Testis (tissue), 3 donors: Measurements from ENCODE around the gene CLDND2. TPM values are rescaled to one million over a fixed set of nuclear protein-coding genes. Genes with fewer than 3 reads are reported as not detected.

Experiments
- DNase-seq: peaks from one replicate; pipeline ENCODE4 v3.0.0-alpha.2; 2019
- H3K27ac ChIP-seq, 2 donors: fragments of 200-600 bp; sonication (generic); one replicate each; pipeline ENCODE4 v1.5.1; 2019
- H3K27me3 ChIP-seq: fragments of 200-600 bp; sonication (generic); one replicate; pipeline ENCODE4 v1.5.1; 2019
- H3K36me3 ChIP-seq: fragments of 200-600 bp; sonication (generic); one replicate; pipeline ENCODE4 v1.5.1; 2017; ENCODE audit warnings: low read depth; ENCODE audit errors: missing control alignments
- H3K4me1 ChIP-seq: fragments of 200-600 bp; sonication (generic); one replicate; pipeline ENCODE4 v1.5.1; 2019
- H3K4me3 ChIP-seq, 2 donors: fragments of 200-600 bp; sonication (generic); one replicate each; pipeline ENCODE4 v1.5.1; 2017 to 2019
- H3K9me3 ChIP-seq: fragments of 200-600 bp; sonication (generic); one replicate; pipeline ENCODE4 v1.5.1; 2017
- POLR2A ChIP-seq: fragments of 450-650 bp; IDR thresholded peaks from one replicate; pipeline ENCODE4 v1.6.1; 2017; ENCODE audit warnings: antibody characterized with exemption, mild to moderate bottlenecking, moderate library complexity
- WGBS, 2 donors: methylation state at CpG; one replicate each; pipeline ENCODE4 v1.1.5; 2018; 5-methylcytosine and 5-hydroxymethylcytosine counted together
- intact Hi-C: fragments of 100-400 bp; cut with DNase I; formaldehyde crosslinking; loops from one replicate; pipeline ENCODE4 v1.15.1; 2023; ENCODE audit warnings: low total_unique reads
- polyA plus RNA-seq: library from polyadenylated mRNA; stranded (reverse); fragments of 350-450 nt; fragmentation: Illumina TruSeq; extraction: RNeasy Lipid Tissue Mini Kit (QIAGEN cat#74804); gene quantifications from one replicate; pipeline ENCODE4 v1.2.3, GENCODE V29; 2014; ENCODE audit warnings: low read depth, low replicate concordance; ENCODE audit not compliant: insufficient read depth
- total RNA-seq, 2 donors: library from RNA; depleted of rRNA; stranded (reverse); fragments of >200 nt; gene quantifications; one replicate each; pipeline ENCODE4 v1.2.3, GENCODE V29; 2016
- TF ChIP-seq, protein P1 (sequence below), 3 experiments: fragments of 450-650 bp in 2 of 3; fragments of 200-600 bp in 1 of 3; sonication (generic) in 1 of 3; IDR thresholded peaks; one replicate each; pipeline ENCODE4 v1.5.1; 2016 to 2019; ENCODE audit warnings: antibody characterized with exemption in 3 of 3, mild to moderate bottlenecking in 2 of 3, moderate library complexity in 1 of 3

Gene CLDND2
- total and polyA plus RNA-seq, 3 donors from 2014 or later, result 10.0 to 41.2 (median 26.4) TPM

DNA sequence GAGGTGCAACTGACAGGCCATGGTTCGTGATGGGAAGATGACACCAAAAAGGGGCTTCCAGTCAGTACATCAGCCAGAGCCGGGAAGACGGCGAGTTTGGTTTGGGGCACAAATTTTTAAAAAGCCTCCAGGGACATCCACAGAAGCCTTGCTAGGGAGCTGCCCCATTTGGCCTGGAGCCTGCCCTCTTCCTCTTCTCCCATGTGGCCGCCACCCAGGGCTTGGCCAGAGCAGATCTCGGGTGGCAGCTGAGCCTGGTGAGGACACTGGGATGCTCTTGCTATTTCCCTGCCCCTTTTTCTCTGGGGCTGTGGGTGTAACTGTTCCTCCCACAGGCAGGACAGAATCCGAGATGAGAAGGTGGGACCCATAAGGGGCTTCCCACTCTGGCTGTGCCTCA lies 10.9 kb downstream of the CLDND2 start:
- Histone ChIP-seq H3K27me3 (no peaks in the 10 kb centered on the region), H3K4me1 (peaks cover 4% of the 10 kb centered on the region), H3K36me3 (no peaks in the 10 kb centered on the region), H3K4me3 (no peak overlapping the region), H3K9me3 (no peaks in the 10 kb centered on the region), H3K27ac (no peak overlapping the region)
- no peak for DNase-seq
- TF ChIP-seq, protein P1, sequence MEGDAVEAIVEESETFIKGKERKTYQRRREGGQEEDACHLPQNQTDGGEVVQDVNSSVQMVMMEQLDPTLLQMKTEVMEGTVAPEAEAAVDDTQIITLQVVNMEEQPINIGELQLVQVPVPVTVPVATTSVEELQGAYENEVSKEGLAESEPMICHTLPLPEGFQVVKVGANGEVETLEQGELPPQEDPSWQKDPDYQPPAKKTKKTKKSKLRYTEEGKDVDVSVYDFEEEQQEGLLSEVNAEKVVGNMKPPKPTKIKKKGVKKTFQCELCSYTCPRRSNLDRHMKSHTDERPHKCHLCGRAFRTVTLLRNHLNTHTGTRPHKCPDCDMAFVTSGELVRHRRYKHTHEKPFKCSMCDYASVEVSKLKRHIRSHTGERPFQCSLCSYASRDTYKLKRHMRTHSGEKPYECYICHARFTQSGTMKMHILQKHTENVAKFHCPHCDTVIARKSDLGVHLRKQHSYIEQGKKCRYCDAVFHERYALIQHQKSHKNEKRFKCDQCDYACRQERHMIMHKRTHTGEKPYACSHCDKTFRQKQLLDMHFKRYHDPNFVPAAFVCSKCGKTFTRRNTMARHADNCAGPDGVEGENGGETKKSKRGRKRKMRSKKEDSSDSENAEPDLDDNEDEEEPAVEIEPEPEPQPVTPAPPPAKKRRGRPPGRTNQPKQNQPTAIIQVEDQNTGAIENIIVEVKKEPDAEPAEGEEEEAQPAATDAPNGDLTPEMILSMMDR (IDR thresholded peaks at IDR 0.05), result no peak
- TF ChIP-seq POLR2A, result no peak
- WGBS, 2 donors, result 88 to 91% methylated on average over 7 of the region's 7 CpGs
- intact Hi-C loops, result no loop called here

DNA sequence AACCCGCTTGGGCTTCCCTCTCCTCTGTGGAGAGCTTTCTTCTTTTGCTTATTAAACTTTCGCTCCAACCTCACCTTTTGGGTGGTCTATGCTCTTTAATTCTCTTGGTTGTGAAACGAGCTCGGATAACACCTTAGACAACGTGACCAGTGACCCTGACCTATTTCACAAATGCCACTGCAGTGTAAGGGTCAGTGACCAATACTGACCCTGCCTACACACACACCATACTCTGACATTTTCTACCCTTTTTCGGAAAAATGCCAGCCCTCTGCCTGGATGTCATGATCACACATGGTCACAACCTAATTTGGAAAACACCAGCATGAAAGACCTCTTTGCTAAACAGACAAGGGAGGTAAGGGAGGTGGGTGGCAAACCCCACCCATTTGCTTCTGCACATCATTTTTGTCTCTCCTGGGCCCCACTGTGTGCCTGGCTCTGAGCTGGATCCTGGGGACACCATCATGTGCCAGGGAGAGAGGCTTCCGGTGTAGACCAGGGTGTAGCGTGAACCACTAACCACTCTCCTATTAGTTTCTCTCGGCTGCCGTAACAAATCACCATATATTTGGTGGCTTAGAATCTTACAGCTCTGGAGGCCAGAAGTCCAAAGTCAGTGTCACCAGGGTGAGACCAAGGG lies 12.5 kb downstream of the CLDND2 start:
- no peak overlapping the region for H3K4me3 ChIP-seq
- H3K4me1 ChIP-seq, result peaks cover 4% of the 10 kb centered on the region
- no peaks in the 10 kb centered on the region for H3K27me3 ChIP-seq
- no peaks in the 10 kb centered on the region for H3K9me3 ChIP-seq
- no peak for DNase-seq
- no peak overlapping the region for H3K27ac ChIP-seq
- TF ChIP-seq POLR2A, result no peak
- TF ChIP-seq, protein P1 (IDR thresholded peaks at IDR 0.05), result no peak
- H3K36me3 ChIP-seq, result no peaks in the 10 kb centered on the region
- 92 to 94% methylated on average over 10 of the region's 10 CpGs for WGBS, 2 donors
- intact Hi-C loops, result no loop called here

DNA sequence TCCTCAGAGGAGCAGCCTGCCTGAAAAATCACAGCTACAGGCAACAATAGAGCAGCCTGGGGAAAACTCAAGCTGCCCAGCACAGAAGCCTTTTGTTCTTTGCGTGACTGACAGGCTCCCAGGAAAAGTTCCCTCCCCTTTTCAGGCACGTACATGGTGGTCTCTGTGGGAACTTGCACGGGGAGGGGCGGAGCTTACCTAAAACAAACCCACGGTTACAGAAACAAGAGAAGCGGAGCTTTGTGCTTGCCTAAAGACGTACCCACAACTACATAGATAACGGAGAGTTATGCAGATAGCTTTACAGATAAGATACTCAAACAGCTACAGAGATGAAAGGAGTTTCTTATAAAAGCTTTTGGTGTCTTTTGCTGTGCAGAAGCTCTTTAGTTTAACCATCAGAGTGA lies 14.1 kb downstream of the CLDND2 start:
- Histone ChIP-seq H3K27me3 (no peaks in the 10 kb centered on the region), H3K9me3 (no peaks in the 10 kb centered on the region), H3K4me3 (no peak overlapping the region), H3K4me1 (peaks cover 4% of the 10 kb centered on the region), H3K36me3 (no peaks in the 10 kb centered on the region), H3K27ac (peak overlapping the region; percentile 81 to 88)
- 39 to 48% methylated on average over 8 of the region's 8 CpGs for WGBS, 2 donors
- DNase-seq, result peak; percentile 87
- intact Hi-C loops, result no loop called here
- TF ChIP-seq, protein P1 (IDR thresholded peaks at IDR 0.05), result no peak
- no peak for TF ChIP-seq POLR2A

DNA sequence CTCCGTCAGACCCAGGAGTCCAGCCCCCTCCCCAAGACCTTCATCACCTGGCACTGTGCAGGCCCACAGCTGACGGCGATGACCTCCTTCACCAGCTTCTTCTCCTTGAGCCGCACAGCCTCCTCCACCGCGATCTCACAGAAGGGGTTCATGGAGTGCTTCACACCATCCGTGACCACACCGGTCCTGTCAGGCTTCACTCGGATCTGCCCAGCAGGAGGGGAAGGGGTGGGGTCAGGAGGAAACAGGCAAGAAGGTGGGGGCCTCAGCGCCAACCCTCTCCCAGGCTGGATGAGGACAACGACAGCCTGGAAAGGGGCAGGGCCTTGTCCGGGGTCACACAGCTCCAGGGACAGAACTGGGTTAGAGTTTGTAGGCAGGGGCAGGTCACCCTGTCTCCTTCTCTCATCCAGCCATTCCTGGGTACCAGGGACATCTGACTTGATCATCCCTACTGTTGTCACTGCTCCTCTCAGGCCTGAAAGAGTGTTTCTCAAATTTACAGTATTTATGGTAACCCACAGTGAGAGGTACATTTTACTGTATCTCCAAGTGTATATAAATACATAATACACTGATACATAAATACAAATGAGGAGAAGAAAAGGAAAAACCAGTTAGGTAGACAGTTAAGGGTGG lies 14.6 kb downstream of the CLDND2 start:
- WGBS, 2 donors, result 57 to 84% methylated on average over 10 to 12 of the region's 12 CpGs
- no peaks in the 10 kb centered on the region for H3K27me3 ChIP-seq
- no peak for DNase-seq
- intact Hi-C loops, result no loop called here
- no peak overlapping the region for H3K4me3 ChIP-seq
- H3K4me1 ChIP-seq, result peaks cover 4% of the 10 kb centered on the region
- peak overlapping the region; percentile 81 to 88 for H3K27ac ChIP-seq
- H3K36me3 ChIP-seq, result no peaks in the 10 kb centered on the region
- TF ChIP-seq, protein P1 (IDR thresholded peaks at IDR 0.05), result no peak
- TF ChIP-seq POLR2A, result no peak
- H3K9me3 ChIP-seq, result no peaks in the 10 kb centered on the region
